Raji (cell line): ENCODE results near the gene CTNNA3.

Source experiments
- POLR2A ChIP-seq: IDR thresholded peaks from 2 replicates; pipeline ENCODE4 v1.6.1; 2011; ENCODE audit warnings: low read depth, low read length, control low read depth; ENCODE audit not compliant: insufficient read depth

CTNNA3 gene

DNA sequence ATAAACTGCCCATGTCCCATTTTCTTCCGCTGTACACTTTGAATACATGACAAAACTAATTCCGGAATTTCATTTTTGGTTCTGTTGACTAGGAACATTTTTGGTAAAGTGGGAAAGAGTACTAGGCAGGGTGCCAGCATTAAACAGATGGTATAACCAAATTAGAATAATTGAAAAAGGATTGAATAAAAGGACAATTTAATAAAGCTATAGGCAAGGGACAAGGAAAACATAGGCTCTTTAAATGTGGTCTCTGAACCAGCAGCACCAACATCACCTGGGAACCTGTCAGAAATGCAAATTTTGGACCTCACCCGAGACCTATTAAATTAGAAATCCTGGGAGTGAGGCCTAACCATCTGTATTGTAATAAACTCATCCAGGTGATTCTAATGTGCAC lies 393.3 kb downstream of the CTNNA3 start:
- no peak for TF ChIP-seq POLR2A

DNA sequence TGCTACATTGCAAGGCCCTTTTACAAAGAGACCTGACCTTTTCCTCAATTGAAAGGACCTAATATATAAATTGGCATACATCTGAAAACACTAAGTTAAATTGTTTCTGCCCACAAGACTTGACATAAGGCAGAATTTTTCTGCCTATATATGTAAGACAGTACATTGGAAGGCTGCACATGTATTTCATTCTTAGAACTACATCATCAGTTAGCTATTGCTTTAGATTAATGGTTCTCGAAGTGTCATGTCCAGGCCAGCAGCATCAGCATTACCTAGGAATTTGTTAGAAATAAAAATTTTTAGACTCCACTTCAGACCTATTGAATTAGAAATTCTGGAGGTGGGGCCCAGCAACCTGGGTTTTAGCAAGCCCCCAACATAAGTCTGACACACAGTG lies 396.2 kb downstream of the CTNNA3 start:
- no peak for TF ChIP-seq POLR2A

DNA sequence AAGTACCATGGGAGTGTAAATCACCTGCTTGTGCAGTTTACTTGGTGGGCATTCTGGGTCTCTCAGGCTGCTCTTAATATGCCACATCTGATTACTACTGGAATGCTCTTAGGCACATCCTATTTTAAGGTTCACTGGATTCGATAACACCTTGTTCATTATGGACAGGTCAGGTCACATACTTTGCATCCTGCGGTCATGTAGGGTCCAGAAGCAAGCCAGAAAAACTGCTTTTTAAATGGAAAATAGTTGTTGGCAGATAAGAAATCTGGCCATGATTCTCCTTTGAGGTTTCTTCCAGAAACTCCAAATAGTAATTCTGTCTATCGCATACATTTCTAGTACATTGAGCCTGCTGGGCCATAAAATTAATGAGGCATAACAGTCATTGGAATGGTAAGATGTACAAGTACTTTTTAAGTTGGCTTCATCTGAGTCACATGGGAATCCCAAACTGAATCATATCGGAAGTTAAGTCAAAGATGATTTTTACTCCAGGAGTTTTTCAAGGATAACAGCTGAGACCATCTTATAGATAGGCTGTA lies 398.3 kb downstream of the CTNNA3 start:
- TF ChIP-seq POLR2A, result no peak

DNA sequence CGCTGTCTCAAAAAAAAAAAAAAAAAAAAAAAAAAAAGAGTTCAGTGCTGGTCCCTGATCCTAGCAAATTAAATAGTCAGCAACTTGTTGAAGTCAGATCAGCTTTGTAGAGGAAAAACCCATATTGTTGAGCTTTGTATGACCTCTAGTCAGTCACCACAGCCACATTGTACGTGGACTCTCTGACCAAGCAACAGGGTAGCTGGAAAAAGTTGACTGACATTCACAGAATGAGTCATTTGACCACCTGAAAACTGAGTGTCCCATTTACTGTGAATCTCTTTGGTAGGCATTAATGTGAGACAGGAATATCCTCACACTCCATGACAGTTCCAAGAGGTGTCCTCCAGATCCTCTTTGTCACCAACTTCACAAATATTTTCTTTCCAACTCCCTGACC lies 399.1 kb downstream of the CTNNA3 start:
- TF ChIP-seq POLR2A, result no peak

DNA sequence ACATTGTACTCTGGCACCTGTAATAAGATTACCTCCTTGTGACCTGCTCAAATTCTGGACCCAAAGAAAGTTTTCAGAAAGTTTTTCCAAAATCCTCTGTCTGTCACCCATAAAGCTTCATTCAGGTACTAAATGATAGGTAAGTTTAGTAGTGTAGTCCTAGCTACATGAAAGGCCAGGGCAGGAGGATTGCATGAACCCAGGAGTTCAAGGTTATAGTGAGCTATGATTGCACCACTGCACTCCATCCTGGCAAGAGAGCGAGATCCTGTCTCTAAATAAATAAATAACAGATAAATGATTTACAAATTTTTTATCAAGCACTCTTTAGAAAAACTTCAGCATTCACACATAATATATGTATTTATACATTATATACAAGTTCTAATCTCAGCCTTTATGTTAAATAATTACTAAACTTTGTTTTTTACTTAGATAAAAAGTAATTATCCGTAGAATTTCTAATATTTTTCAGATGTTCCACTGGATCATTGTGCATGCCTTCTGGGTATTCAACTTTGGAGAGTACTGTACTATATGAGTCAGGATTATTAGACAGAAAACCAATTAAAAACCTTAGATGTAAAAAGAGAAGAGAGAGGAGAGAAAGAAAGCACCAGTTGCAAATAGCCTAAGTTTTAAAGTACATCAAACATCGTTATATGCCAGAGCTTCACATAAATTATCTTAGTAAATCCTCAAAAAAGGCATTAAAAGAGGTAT lies 407.1 kb downstream of the CTNNA3 start:
- TF ChIP-seq POLR2A, result no peak

DNA sequence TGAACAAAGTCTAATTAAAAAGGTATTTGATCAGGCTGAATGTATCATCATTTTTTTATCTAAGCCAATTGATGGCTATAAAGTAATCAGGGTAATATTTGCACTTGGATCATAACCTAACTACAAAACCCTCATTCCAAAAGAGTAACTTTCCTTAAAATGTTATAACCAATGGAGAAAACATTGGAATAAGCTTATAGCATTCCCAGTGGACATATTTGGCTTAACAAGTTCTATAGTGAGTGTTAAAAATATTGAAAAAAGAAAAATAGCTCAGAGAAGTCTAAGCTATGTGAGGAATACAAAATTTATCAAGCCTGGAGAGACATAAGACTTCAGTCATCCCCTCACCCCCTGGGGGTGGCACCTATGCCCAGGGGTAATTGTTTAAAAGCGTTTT lies 411.4 kb downstream of the CTNNA3 start:
- no peak for TF ChIP-seq POLR2A

DNA sequence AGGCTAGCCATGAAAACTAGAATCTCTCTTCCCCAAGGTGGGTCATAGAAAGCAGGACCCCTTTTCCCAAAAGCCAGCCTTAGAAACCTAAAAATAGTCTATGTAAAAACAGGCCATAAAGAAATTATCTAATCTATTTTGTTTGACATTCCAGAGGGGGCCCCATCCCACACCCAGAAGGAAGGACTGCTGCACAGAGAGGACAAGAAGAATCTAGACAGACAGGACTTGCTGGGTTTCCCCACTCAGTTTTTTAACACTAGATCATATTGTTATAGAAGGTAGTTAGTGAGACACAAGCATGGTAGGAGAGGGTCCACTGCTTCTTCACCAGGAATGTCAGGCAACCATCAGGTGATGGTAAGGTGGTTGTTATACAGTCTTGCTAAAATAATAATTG lies 413.1 kb downstream of the CTNNA3 start:
- TF ChIP-seq POLR2A, result no peak

DNA sequence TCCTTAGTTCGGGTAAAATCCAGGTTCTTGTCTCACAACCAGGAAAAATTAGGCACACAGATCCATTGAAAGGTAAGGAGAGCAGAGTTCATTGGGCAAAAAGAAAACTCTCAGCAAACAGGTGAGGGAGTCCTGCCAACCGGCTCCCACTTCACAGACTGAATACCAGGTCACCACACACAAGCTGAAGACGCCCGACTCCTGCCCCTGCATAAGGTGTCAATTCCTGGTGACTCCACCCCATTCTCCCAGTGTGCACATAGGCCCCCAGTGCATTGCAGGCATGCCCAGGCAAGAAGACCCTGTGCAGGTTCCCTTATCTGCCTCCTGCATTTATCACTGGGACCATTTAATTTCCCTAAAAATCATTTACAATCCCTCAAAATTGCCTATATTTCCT lies 415.6 kb downstream of the CTNNA3 start:
- TF ChIP-seq POLR2A, result no peak

DNA sequence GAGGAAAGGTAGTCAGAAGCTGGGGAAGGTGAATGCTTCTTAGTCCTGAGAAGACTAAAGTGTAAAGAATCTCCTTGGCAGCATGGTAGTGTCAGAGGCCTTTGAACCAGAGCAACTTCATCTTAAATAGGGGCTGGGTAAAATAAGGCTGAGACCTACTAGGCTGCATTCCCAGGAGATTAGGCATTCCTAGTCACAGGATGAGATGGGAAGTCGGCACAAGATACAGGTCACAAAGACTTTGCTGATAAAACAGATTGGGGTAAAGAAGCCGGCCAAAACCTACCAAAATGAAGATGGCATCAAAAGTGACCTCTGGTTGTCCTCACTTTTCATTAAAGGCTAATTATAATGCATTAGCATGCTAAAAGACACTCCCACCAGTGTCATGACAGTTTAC lies 418.6 kb downstream of the CTNNA3 start:
- no peak for TF ChIP-seq POLR2A

DNA sequence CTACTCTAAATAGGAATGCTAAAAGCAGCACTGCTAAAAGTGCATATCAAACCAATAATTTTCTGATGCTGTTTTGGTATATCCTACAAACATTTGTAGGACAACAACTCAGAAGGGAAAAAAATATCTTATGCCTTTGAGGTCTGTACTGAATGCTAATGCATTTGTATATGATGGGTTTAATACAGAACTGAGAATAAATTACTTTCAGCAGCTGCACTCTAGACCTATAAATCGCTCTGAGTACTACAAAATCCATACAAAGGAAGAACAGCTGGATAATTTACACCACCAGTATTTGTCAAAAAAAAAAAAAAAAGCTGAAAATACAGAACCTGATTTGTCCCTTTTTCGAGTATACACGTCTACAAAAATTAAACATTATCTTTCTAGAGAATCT lies 426.2 kb downstream of the CTNNA3 start:
- TF ChIP-seq POLR2A, result no peak

DNA sequence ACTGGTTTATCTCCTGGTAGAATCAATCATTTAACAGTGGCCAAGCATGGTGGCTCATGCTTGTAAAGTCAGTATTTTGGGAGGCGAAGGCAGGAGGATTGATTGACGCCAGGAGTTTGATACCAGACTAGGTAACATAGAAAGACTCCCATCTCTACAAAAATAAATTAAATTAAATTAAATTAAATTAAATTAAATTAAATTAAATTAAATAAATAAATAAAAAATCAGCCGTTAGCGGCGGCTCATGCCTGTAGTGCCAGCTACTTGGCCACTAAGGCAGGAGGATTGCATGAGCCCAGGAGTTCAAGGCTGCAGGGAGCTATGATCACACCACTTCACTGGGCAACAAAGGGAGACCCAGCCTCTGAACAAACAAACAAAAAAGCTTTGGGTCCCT lies 427.8 kb downstream of the CTNNA3 start:
- TF ChIP-seq POLR2A, result no peak

DNA sequence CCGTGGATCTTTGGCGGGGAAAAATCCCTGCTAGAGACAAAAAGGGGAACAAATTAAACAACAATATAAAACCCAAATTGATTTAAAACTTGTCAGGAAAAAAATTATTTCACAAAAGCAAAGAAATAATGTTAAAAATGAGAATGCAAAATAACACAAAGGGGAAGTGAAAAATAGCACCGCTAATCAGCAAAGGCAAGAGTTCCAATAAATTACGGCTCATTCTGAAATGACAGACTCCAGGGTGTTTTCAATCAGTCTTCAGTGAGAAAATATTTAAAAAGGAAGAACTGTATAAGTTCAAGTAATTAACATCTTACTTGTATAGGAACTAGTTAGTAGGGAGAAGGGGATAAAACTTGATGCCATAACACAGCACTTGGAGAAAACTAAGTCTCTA lies 433.3 kb downstream of the CTNNA3 start:
- TF ChIP-seq POLR2A, result no peak

DNA sequence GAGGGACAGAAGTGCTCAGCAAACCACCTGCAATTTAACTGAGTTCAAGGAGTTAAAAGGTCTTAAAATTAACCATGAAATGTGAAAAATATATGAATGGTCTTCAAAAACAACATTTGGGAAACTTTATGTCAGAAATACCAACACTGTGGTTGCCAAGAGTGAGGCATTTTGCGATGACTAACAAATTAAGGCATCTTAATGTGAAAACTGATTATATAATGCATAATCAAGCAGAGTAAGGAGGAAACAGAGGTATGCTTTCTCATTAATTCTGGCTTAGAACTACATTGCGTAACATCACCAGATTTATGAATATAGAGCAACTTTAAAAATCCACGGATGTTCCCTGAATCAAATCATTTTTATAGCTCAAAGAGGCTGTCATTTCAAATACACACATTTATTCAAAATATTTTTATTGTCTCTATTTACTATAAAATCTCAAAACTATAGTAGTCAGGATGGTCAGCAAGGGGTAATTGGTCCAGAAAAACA lies 434.6 kb downstream of the CTNNA3 start:
- TF ChIP-seq POLR2A, result no peak

DNA sequence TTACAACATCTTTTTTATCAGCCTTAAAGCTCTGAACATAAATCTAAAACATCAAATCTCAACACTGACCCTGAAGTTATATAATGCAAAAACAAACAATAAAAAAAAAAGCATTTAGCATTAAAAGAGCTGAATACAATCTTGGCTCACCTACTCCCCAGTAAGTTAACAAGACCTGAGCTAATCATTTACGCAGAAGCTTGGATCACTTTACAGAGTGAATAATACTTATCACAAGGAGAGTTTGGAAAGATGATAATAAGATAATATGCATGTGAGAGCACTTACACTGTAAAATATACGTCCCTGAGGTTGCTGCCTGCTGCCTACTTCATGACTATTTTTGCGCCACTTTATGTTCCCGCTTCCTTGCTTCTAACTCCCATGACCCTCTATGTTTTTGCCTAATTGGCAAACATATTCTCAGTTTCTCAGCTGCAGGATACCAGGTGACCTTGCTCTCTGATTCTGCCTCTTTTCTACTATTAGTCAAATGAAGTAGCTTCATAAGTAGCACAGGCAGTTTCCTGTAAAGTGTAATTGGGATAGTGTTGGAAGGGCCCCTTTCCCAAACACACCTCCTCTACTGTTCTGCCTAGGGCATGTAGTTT lies 436.6 kb downstream of the CTNNA3 start:
- TF ChIP-seq POLR2A, result no peak

DNA sequence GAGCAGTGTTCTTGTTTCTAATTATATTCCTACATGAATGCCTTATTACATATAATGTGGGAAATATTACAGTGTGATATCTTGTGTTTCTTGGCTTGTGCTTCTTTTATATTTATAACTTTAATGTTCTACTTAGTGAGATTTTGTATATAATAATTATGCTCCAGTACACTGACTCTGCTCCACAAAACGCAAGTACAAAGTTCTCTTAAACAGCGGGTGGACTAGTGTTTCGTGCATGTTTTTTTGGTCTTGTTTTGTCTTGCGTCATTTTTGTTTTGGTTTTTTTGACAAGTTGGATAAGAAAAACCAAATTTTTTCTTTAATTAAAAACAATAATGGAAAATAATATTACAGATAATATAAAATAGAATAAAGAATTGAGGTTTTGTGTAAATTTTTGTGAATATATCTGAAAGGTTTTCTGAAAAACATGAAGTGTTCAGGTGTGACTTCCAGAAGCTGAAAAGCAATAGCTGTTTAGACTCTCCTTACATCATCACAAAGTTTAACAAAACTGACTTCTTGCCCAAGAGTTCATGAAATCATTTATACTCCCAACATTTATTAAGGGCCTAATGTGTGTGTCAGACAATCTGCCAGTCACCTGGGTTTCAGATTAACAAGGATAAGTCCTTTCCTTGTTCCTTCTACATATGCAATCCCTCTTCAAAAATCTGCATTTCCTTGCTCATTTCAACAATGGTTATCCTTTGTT lies 438.4 kb downstream of the CTNNA3 start:
- no peak for TF ChIP-seq POLR2A

DNA sequence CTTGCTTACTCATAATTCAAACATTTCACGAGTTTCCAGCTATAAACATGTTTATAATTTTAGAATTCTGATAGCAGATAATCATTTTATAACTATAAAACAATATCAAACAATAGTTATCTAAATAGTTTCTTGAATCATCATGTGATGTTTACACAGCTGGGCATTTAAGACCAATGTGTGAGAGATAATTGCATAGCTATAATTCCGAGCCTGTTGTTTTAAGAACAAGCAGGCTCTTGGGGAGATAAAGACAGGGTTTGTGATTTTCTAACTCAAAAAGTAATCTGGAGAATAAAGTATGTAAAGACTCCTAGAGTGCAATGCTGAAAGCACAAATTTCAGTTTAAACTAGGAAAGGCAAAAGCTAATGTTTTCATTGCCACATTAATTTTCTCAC lies 439.0 kb downstream of the CTNNA3 start:
- no peak for TF ChIP-seq POLR2A
